ENCODE data around the gene SREBF1.

The SREBF1 gene

GRCh38 chr17:17806035-17806434, 30.8 kb downstream of the SREBF1 start:
- in situ Hi-C loops (cut with HindIII; ENCODE audit: low pct_ligation_motif_present, low pct_unique_long_range_greater_than_20kb, low sequenced_read_pairs) = no loop called here
- DNase-seq = no peak

GRCh38 chr17:17805575-17805974, 31.2 kb downstream of the SREBF1 start:
- DNase-seq = no peak
- in situ Hi-C loops (cut with HindIII; ENCODE audit: low pct_ligation_motif_present, low pct_unique_long_range_greater_than_20kb, low sequenced_read_pairs) = no loop called here

- in situ Hi-C loops (cut with HindIII; ENCODE audit: low pct_ligation_motif_present, low pct_unique_long_range_greater_than_20kb, low sequenced_read_pairs) = no loop called here
- no peak for DNase-seq
These were observed 32.8 kb downstream of the SREBF1 start for GRCh38 chr17:17804007-17804406.

- in situ Hi-C loops (cut with HindIII; ENCODE audit: low pct_ligation_motif_present, low pct_unique_long_range_greater_than_20kb, low sequenced_read_pairs) = no loop called here
- DNase-seq = no peak
These were observed 34.8 kb downstream of the SREBF1 start for GRCh38 chr17:17801800-17802481.

- DNase-seq = no peak
- in situ Hi-C loops (cut with HindIII; ENCODE audit: low pct_ligation_motif_present, low pct_unique_long_range_greater_than_20kb, low sequenced_read_pairs) = no loop called here
These were observed 36.2 kb downstream of the SREBF1 start for GRCh38 chr17:17800504-17801021.

GRCh38 chr17:17798573-17799255, 38.1 kb downstream of the SREBF1 start:
- in situ Hi-C loops (cut with HindIII; ENCODE audit: low pct_ligation_motif_present, low pct_unique_long_range_greater_than_20kb, low sequenced_read_pairs) = no loop called here
- DNase-seq = no peak

GRCh38 chr17:17798010-17798556, 38.7 kb downstream of the SREBF1 start:
- in situ Hi-C loops (cut with HindIII; ENCODE audit: low pct_ligation_motif_present, low pct_unique_long_range_greater_than_20kb, low sequenced_read_pairs) = no loop called here
- DNase-seq = no peak

- in situ Hi-C loops (cut with HindIII; ENCODE audit: low pct_ligation_motif_present, low pct_unique_long_range_greater_than_20kb, low sequenced_read_pairs) = no loop called here
- DNase-seq = no peak
These were observed 39.5 kb downstream of the SREBF1 start for GRCh38 chr17:17797119-17797809.

GRCh38 chr17:17796787-17797061, 40.1 kb downstream of the SREBF1 start:
- in situ Hi-C loops (cut with HindIII; ENCODE audit: low pct_ligation_motif_present, low pct_unique_long_range_greater_than_20kb, low sequenced_read_pairs) = no loop called here
- DNase-seq = no peak

- in situ Hi-C loops (cut with HindIII; ENCODE audit: low pct_ligation_motif_present, low pct_unique_long_range_greater_than_20kb, low sequenced_read_pairs) = no loop called here
- DNase-seq = no peak
These were observed 40.6 kb downstream of the SREBF1 start for GRCh38 chr17:17795946-17796786.

- DNase-seq = no peak
- in situ Hi-C loops (cut with HindIII; ENCODE audit: low pct_ligation_motif_present, low pct_unique_long_range_greater_than_20kb, low sequenced_read_pairs) = no loop called here
These were observed 41.5 kb downstream of the SREBF1 start for GRCh38 chr17:17795296-17795695.

- in situ Hi-C loops (cut with HindIII; ENCODE audit: low pct_ligation_motif_present, low pct_unique_long_range_greater_than_20kb, low sequenced_read_pairs) = no loop called here
- no peak for DNase-seq
These were observed 42.4 kb downstream of the SREBF1 start for GRCh38 chr17:17794382-17794781.

GRCh38 chr17:17793378-17794214, 43.2 kb downstream of the SREBF1 start:
- in situ Hi-C loops (cut with HindIII; ENCODE audit: low pct_ligation_motif_present, low pct_unique_long_range_greater_than_20kb, low sequenced_read_pairs) = no loop called here
- no peak for DNase-seq

GRCh38 chr17:17792551-17793377, 44.0 kb downstream of the SREBF1 start:
- no peak for DNase-seq
- in situ Hi-C loops (cut with HindIII; ENCODE audit: low pct_ligation_motif_present, low pct_unique_long_range_greater_than_20kb, low sequenced_read_pairs) = no loop called here

- DNase-seq = no peak
- in situ Hi-C loops (cut with HindIII; ENCODE audit: low pct_ligation_motif_present, low pct_unique_long_range_greater_than_20kb, low sequenced_read_pairs) = no loop called here
These were observed 44.7 kb downstream of the SREBF1 start for GRCh38 chr17:17792037-17792550.

GRCh38 chr17:17790637-17791464, 45.9 kb downstream of the SREBF1 start:
- in situ Hi-C loops (cut with HindIII; ENCODE audit: low pct_ligation_motif_present, low pct_unique_long_range_greater_than_20kb, low sequenced_read_pairs) = no loop called here
- DNase-seq = no peak
